NCI-H1694 (cell line): ENCODE measurements around the gene PHLPP1.

Experiments used
- DNase-seq: peaks from one replicate; lab custom pipeline; 2025; lab: John Stamatoyannopoulos, UW

The PHLPP1 gene

GRCh38 chr18:62744076-62744968 is 29.0 kb downstream of the PHLPP1 start:
- no peak for DNase-seq

GRCh38 chr18:62745089-62745751 is 29.9 kb downstream of the PHLPP1 start:
- no peak for DNase-seq

GRCh38 chr18:62749389-62749788 is 34.0 kb downstream of the PHLPP1 start:
- no peak for DNase-seq

- no peak for DNase-seq
These were observed 36.0 kb downstream of the PHLPP1 start for GRCh38 chr18:62751341-62751821.

- DNase-seq = no peak
These were observed 36.6 kb downstream of the PHLPP1 start for GRCh38 chr18:62751977-62752376.

GRCh38 chr18:62754026-62754425 is 38.7 kb downstream of the PHLPP1 start:
- no peak for DNase-seq

GRCh38 chr18:62755454-62755853 is 40.1 kb downstream of the PHLPP1 start:
- no peak for DNase-seq

- DNase-seq = no peak
These were observed 40.6 kb downstream of the PHLPP1 start for GRCh38 chr18:62755946-62756345.

- DNase-seq = no peak
These were observed 42.2 kb downstream of the PHLPP1 start for GRCh38 chr18:62757399-62758010.

GRCh38 chr18:62758591-62758990 is 43.2 kb downstream of the PHLPP1 start:
- no peak for DNase-seq

GRCh38 chr18:62759704-62760402 is 44.5 kb downstream of the PHLPP1 start:
- DNase-seq = no peak

GRCh38 chr18:62760403-62760734 is 45.0 kb downstream of the PHLPP1 start:
- no peak for DNase-seq

GRCh38 chr18:62763101-62763521 is 47.8 kb downstream of the PHLPP1 start:
- no peak for DNase-seq

GRCh38 chr18:62766266-62766665 is 50.9 kb downstream of the PHLPP1 start:
- no peak for DNase-seq

- DNase-seq = no peak
These were observed 52.0 kb downstream of the PHLPP1 start for GRCh38 chr18:62767321-62767720.

GRCh38 chr18:62767836-62768557 is 52.7 kb downstream of the PHLPP1 start:
- no peak for DNase-seq

GRCh38 chr18:62768558-62768943 is 53.2 kb downstream of the PHLPP1 start:
- no peak for DNase-seq

- DNase-seq = no peak
These were observed 53.9 kb downstream of the PHLPP1 start for GRCh38 chr18:62769216-62769615.

GRCh38 chr18:62771494-62772270 is 56.3 kb downstream of the PHLPP1 start:
- no peak for DNase-seq

- no peak for DNase-seq
These were observed 57.7 kb downstream of the PHLPP1 start for GRCh38 chr18:62772860-62773584.
